Kidney capillary endothelial cell (primary cell): ENCODE measurements around the gene SURF4.
"Not testable (repeated sequence)": the region's sequence is repeated elsewhere in the genome, so short reads cannot be mapped to it uniquely, and the experiment has no call there.

Experiments
- DNase-seq: peaks from one replicate; pipeline ENCODE4 v3.0.0-alpha.2; 2018; ENCODE audit warnings: low spot score

The SURF4 gene

GRCh38 chr9:133397370-133397769 lies 21.5 kb upstream of the SURF4 start:
- DNase-seq, result no peak

- no peak for DNase-seq
Observed at GRCh38 chr9:133396952-133397351, 21.1 kb upstream of the SURF4 start.

GRCh38 chr9:133394687-133395271 lies 18.9 kb upstream of the SURF4 start:
- DNase-seq, result no peak

- DNase-seq, result no peak
Observed at GRCh38 chr9:133393399-133393798, 17.5 kb upstream of the SURF4 start.

- not testable (repeated sequence) for DNase-seq
Observed at GRCh38 chr9:133392308-133392707, 16.4 kb upstream of the SURF4 start.

- not testable (repeated sequence) for DNase-seq
Observed at GRCh38 chr9:133391449-133391848, 15.6 kb upstream of the SURF4 start.

- DNase-seq, result no peak
Observed at GRCh38 chr9:133390713-133391112, 14.9 kb upstream of the SURF4 start.

- DNase-seq, result no peak
Observed at GRCh38 chr9:133389562-133389961, 13.7 kb upstream of the SURF4 start.

- no peak for DNase-seq
Observed at GRCh38 chr9:133389025-133389557, 13.2 kb upstream of the SURF4 start.

GRCh38 chr9:133387680-133388079 lies 11.8 kb upstream of the SURF4 start:
- DNase-seq, result no peak

GRCh38 chr9:133386338-133386737 lies 10.5 kb upstream of the SURF4 start:
- DNase-seq, result no peak

GRCh38 chr9:133385452-133385851 lies 9.6 kb upstream of the SURF4 start:
- no peak for DNase-seq

GRCh38 chr9:133384736-133385321 lies 9.0 kb upstream of the SURF4 start:
- no peak for DNase-seq

GRCh38 chr9:133383438-133383837 lies 7.6 kb upstream of the SURF4 start:
- DNase-seq, result no peak

- no peak for DNase-seq
Observed at GRCh38 chr9:133382507-133383141, 6.8 kb upstream of the SURF4 start.

GRCh38 chr9:133380734-133381133 lies 4.9 kb upstream of the SURF4 start:
- no peak for DNase-seq

- DNase-seq, result no peak
Observed at GRCh38 chr9:133379153-133380086, 3.6 kb upstream of the SURF4 start.

GRCh38 chr9:133378408-133378962 lies 2.6 kb upstream of the SURF4 start:
- DNase-seq, result no peak

GRCh38 chr9:133377721-133378216 lies 1.9 kb upstream of the SURF4 start:
- DNase-seq, result no peak

GRCh38 chr9:133377280-133377679 lies 1.4 kb upstream of the SURF4 start:
- not testable (repeated sequence) for DNase-seq

GRCh38 chr9:133375116-133375723 lies 640 bp downstream of the SURF4 start:
- no peak for DNase-seq
